Osteocyte (in vitro differentiated cells): ENCODE measurements around the gene QRICH2. TPM values are rescaled to one million over a fixed set of nuclear protein-coding genes. Genes with fewer than 3 reads are reported as not detected.

Source experiments
- DNase-seq: peaks from one replicate; pipeline ENCODE4 v3.0.0; 2021; ENCODE audit warnings: mixed read lengths; ENCODE audit not compliant: unreplicated experiment; ENCODE audit errors: extremely low spot score
- H3K27ac Mint-ChIP-seq: one replicate; pipeline ENCODE4 v1.8.0; 2021; ENCODE audit warnings: mild to moderate bottlenecking, mixed read lengths; ENCODE audit not compliant: unreplicated experiment
- H3K27me3 Mint-ChIP-seq: one replicate; pipeline ENCODE4 v1.8.0; 2021; ENCODE audit warnings: mixed read lengths; ENCODE audit not compliant: unreplicated experiment
- H3K36me3 Mint-ChIP-seq: one replicate; pipeline ENCODE4 v1.8.0; 2021; ENCODE audit warnings: mixed read lengths; ENCODE audit not compliant: unreplicated experiment
- H3K4me1 Mint-ChIP-seq: one replicate; pipeline ENCODE4 v1.8.0; 2021; ENCODE audit warnings: mixed read lengths; ENCODE audit not compliant: unreplicated experiment
- H3K4me3 Mint-ChIP-seq: one replicate; pipeline ENCODE4 v1.8.0; 2021; ENCODE audit warnings: mild to moderate bottlenecking, moderate library complexity, mixed read lengths; ENCODE audit not compliant: unreplicated experiment
- H3K9me3 Mint-ChIP-seq: one replicate; pipeline ENCODE4 v1.8.0; 2021; ENCODE audit warnings: mixed read lengths; ENCODE audit not compliant: unreplicated experiment
- total RNA-seq: library from RNA; stranded (reverse); gene quantifications from 2 replicates; pipeline ENCODE4 v1.2.1, GENCODE V29; 2021
- TF ChIP-seq, protein P1 (sequence below): fragments of 200-600 bp; sonication (generic); IDR thresholded peaks from 2 replicates; pipeline ENCODE4 v1.5.0; 2021; ENCODE audit warnings: antibody characterized with exemption, mild to moderate bottlenecking, moderate library complexity

The QRICH2 gene
- total RNA-seq, 1 donor from 2014 or later, result 6.3 TPM

DNA sequence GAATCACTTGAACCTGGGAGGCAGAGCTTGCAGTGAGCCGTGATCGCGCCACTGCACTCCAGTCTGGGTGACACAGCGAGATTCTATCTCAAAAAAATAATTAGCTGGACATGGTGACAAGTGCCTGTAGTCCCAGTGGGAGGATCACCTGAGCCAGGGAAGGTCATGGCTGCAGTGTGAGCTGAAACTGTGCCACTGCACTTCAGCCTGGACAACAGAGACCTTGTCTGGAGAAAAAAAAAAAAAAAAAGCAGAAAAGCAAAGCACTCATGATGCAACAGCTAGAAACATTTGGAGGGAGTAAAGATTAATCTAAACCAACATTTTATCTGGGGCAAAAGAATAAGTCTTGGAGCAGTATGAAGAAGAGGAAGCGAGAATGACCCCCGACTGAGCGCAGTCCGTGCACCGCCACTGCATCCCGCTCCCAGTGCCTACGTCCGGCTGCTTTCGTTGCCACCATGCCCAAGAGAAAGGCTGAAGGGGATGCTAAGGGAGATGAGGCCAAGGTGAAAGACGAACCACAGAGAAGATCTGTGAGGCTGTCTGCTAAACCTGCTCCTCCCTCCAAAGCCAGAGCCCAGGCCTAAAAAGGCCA lies 37.4 kb upstream of the QRICH2 start:
- Mint-ChIP-seq H3K4me3 (no peak overlapping the region), H3K9me3 (no peaks in the 10 kb centered on the region), H3K27me3 (no peaks in the 10 kb centered on the region), H3K4me1 (peaks cover 10% of the 10 kb centered on the region), H3K36me3 (peaks cover 38% of the 10 kb centered on the region), H3K27ac (peak overlapping the region; percentile 89)
- no peak for DNase-seq
- TF ChIP-seq, protein P1, sequence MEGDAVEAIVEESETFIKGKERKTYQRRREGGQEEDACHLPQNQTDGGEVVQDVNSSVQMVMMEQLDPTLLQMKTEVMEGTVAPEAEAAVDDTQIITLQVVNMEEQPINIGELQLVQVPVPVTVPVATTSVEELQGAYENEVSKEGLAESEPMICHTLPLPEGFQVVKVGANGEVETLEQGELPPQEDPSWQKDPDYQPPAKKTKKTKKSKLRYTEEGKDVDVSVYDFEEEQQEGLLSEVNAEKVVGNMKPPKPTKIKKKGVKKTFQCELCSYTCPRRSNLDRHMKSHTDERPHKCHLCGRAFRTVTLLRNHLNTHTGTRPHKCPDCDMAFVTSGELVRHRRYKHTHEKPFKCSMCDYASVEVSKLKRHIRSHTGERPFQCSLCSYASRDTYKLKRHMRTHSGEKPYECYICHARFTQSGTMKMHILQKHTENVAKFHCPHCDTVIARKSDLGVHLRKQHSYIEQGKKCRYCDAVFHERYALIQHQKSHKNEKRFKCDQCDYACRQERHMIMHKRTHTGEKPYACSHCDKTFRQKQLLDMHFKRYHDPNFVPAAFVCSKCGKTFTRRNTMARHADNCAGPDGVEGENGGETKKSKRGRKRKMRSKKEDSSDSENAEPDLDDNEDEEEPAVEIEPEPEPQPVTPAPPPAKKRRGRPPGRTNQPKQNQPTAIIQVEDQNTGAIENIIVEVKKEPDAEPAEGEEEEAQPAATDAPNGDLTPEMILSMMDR, result no peak

DNA sequence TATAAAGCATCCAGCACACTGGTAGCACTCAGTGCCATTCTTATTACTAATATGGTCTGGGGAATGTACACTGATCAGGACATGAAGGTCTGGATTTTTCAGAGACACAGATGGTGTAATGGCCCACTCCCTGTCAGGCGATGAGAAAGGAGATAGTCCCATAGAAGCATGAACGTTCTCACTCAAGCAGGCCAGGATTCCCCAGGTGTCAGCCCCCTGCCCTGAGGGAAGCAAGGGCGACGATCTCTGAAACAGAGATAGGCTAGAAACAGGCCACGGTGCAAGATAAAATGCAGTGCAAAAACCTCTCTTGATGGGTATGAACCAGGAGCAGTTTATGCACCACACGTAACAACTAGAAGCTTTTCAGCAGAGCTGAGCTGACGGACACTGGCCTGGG lies 35.0 kb upstream of the QRICH2 start:
- Mint-ChIP-seq H3K36me3 (peaks cover 47% of the 10 kb centered on the region), H3K9me3 (no peaks in the 10 kb centered on the region), H3K4me1 (peaks cover 9% of the 10 kb centered on the region), H3K4me3 (no peak overlapping the region), H3K27me3 (no peaks in the 10 kb centered on the region), H3K27ac (no peak overlapping the region)
- no peak for DNase-seq
- TF ChIP-seq, protein P1, result no peak

DNA sequence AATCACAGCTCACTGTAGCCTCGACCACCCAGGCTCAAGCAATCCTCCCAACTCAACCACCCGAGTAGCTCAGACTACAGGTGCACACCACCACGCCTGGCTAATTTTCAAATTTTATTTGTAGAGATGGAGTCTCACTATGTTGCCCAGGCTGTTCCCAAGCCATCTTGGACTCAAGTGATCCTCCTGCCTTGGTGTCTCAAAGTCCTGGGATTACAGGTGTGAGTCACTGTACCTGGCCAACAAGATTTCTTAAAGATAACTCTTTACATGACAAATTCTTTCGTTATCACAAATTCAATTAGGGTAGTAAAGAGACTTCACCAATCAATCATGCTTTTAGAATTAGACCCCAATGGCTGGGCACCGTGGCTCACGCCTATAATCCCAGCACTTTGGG lies 33.2 kb upstream of the QRICH2 start:
- no peak overlapping the region for H3K4me3 Mint-ChIP-seq
- no peak for DNase-seq

DNA sequence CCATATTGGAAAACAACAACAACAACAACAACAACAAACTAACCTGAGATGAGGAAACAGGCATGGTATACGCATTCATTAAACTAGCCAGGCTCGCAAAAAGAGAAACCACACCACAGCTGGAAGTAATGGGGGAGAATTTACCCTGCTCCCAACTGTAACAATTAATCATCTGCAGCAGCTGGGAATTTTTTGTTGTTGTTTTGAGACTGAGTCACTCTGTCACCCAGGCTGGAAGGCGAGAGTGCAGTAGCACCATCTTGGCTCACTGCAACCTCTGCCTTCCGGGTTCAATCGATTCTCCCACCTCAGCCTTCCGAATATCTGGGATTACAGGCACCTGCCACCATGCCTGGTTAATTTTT lies 29.3 kb upstream of the QRICH2 start:
- H3K9me3 Mint-ChIP-seq, result no peaks in the 10 kb centered on the region
- no peak overlapping the region for H3K27ac Mint-ChIP-seq
- no peak overlapping the region for H3K4me3 Mint-ChIP-seq
- DNase-seq, result no peak
- TF ChIP-seq, protein P1, result no peak
- peaks cover 24% of the 10 kb centered on the region for H3K36me3 Mint-ChIP-seq
- H3K27me3 Mint-ChIP-seq, result no peaks in the 10 kb centered on the region
- H3K4me1 Mint-ChIP-seq, result peaks cover 24% of the 10 kb centered on the region

More for the DNA sequence above, 33.2 kb upstream of the QRICH2 start:
- TF ChIP-seq, protein P1, result no peak
- Mint-ChIP-seq H3K9me3 (no peaks in the 10 kb centered on the region), H3K27ac (no peak overlapping the region), H3K27me3 (no peaks in the 10 kb centered on the region), H3K36me3 (peaks cover 34% of the 10 kb centered on the region), H3K4me1 (peaks cover 21% of the 10 kb centered on the region)

DNA sequence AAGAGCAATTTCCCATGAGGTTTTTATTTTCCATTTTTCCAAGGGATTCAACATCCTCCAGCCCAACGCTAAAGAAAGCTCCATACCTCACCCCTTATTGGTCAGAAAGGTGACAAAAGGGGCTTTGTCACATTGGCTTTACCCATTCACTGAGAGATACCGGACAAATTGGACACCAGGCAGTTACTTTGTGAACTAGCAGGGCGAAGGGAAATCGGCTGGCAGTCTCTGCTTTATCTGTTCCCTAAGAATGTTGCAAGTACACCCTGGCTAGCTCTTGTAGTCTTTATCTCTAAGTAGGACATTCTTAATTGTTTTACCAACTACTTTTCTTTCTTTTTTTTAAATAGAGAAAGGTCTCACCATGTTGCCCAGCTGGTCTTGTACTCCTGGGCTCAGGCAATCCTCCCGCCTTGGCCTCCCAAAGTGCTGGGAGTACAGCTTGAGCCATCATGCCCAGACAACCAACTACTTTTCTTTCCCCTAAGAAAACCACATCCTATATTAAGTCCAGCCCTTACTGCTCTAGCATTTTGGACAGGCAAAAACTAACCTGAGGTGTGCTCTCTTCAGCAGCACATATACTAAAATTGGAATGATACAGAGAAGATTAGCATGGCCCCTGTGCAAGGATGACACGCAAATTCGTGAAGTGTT lies 28.8 kb upstream of the QRICH2 start:
- H3K27ac Mint-ChIP-seq, result peak overlapping the region; percentile 19
- no peaks in the 10 kb centered on the region for H3K9me3 Mint-ChIP-seq
- TF ChIP-seq, protein P1, result no peak
- H3K27me3 Mint-ChIP-seq, result no peaks in the 10 kb centered on the region
- DNase-seq, result no peak
- no peak overlapping the region for H3K4me3 Mint-ChIP-seq
- peaks cover 24% of the 10 kb centered on the region for H3K4me1 Mint-ChIP-seq
- H3K36me3 Mint-ChIP-seq, result peaks cover 20% of the 10 kb centered on the region
